Stimulated activated naive CD8-positive, alpha-beta T cell treated with anti-CD3 and anti-CD28 coated beads, Interleukin-15, Interleukin-2, amounts not matched to agents 100 U/mL and 50 U/mL, for 24 hours (primary cell): ENCODE data around the gene SPAST.
"Not testable (repeated sequence)": the region's sequence is repeated elsewhere in the genome, so short reads cannot be mapped to it uniquely, and the experiment has no call there.

Source experiments
- ATAC-seq: fragments of 150-1000 bp; cut with Tn5 transposase; one replicate; pipeline ENCODE4 v1.10.0; 2021
- DNase-seq: peaks from one replicate; pipeline ENCODE4 v3.0.0; 2021

SPAST gene

GRCh38 chr2:32124660-32125059, 61.3 kb downstream of the SPAST start:
- no peak for DNase-seq
- no peak for ATAC-seq

- DNase-seq (no peak), ATAC-seq (no peak)
Measured at GRCh38 chr2:32128636-32129035, 65.3 kb downstream of the SPAST start.

GRCh38 chr2:32129086-32129485, 65.7 kb downstream of the SPAST start:
- ATAC-seq (no peak), DNase-seq (no peak)

- DNase-seq = no peak
- no peak for ATAC-seq
Measured at GRCh38 chr2:32135409-32135808, 72.1 kb downstream of the SPAST start.

- ATAC-seq (no peak), DNase-seq (no peak)
Measured at GRCh38 chr2:32136097-32136496, 72.7 kb downstream of the SPAST start.

- not testable (repeated sequence) for DNase-seq, ATAC-seq
Measured at GRCh38 chr2:32151544-32151943, 88.2 kb downstream of the SPAST start.

GRCh38 chr2:32159678-32160077, 96.3 kb downstream of the SPAST start:
- DNase-seq (no peak), ATAC-seq (no peak)

GRCh38 chr2:32161296-32161695, 97.9 kb downstream of the SPAST start:
- DNase-seq (no peak), ATAC-seq (no peak)

GRCh38 chr2:32164254-32164653, 100.9 kb downstream of the SPAST start:
- ATAC-seq, DNase-seq: not testable (repeated sequence)

GRCh38 chr2:32165027-32165347, 101.6 kb downstream of the SPAST start:
- ATAC-seq, DNase-seq: not testable (repeated sequence)

- no peak for ATAC-seq
- DNase-seq = no peak
Measured at GRCh38 chr2:32166115-32166574, 102.8 kb downstream of the SPAST start.

- ATAC-seq = no peak
- no peak for DNase-seq
Measured at GRCh38 chr2:32168513-32168912, 105.2 kb downstream of the SPAST start.

GRCh38 chr2:32172870-32173269, 109.5 kb downstream of the SPAST start:
- no peak for ATAC-seq

GRCh38 chr2:32182667-32183066, 119.3 kb downstream of the SPAST start:
- no peak for DNase-seq
- ATAC-seq = no peak

More at GRCh38 chr2:32172870-32173269, 109.5 kb downstream of the SPAST start:
- DNase-seq = no peak

GRCh38 chr2:32189011-32189410, 125.7 kb downstream of the SPAST start:
- no peak for ATAC-seq
- no peak for DNase-seq

GRCh38 chr2:32192418-32192817, 129.1 kb downstream of the SPAST start:
- DNase-seq (no peak), ATAC-seq (no peak)

- no peak for ATAC-seq
- DNase-seq = no peak
Measured at GRCh38 chr2:32200814-32201213, 137.5 kb downstream of the SPAST start.

- DNase-seq, ATAC-seq: not testable (repeated sequence)
Measured at GRCh38 chr2:32203428-32203827, 140.1 kb downstream of the SPAST start.
